HepG2 (cell line): ENCODE data around the gene CGB5. TPM values are rescaled to one million over a fixed set of nuclear protein-coding genes. Genes with fewer than 3 reads are reported as not detected.
"Not testable (repeated sequence)": the region's sequence is repeated elsewhere in the genome, so short reads cannot be mapped to it uniquely, and the experiment has no call there.

Experiments
- ATAC-seq: fragments of 200-7000 bp; cut with Tn5 transposase; 3 replicates; pipeline ENCODE4 v1.9.1; 2020; ENCODE audit warnings: mild to moderate bottlenecking, moderate library complexity
- BruUV-seq: library from RNA; stranded (reverse); fragments of 400-500 nt; replicated peaks from 2 replicates; lab custom pipeline; 2021; lab: Mats Ljungman, UMichigan
- CTCF ChIA-PET: fragments of 300-600 bp; formaldehyde crosslinking; extraction: SDS; loops from one replicate; lab custom pipeline; 2021; ENCODE audit warnings: low total read pairs, inconsistent platforms, low intra/inter-chr PET ratio; lab: Yijun Ruan, JAX
- POLR2A ChIA-PET: fragments of 350-600 bp; sonication (Branson Sonifier 250); formaldehyde crosslinking; loops from one replicate; lab custom pipeline; 2020; ENCODE audit warnings: antibody characterized with exemption, inconsistent platforms; lab: Yijun Ruan, JAX
- DNase-seq: peaks from one replicate; pipeline ENCODE4 v3.0.0-alpha.2; 2015; ENCODE audit warnings: low spot score
- FAIRE-seq: peaks from 3 replicates; lab custom pipeline; 2011; peaks lifted over from hg19 to GRCh38; lab: Jason Lieb, UNC
- H2AFZ ChIP-seq: one replicate; pipeline ENCODE4 v1.6.1; 2011; ENCODE audit warnings: low read length, inconsistent platforms
- H3K27ac ChIP-seq: fragments of 300-600 bp; 3 replicates; pipeline ENCODE4 v1.8.0; 2011; ENCODE audit warnings: mixed run types, mild to moderate bottlenecking, mixed read lengths, low read length, inconsistent platforms; ENCODE audit not compliant: insufficient read depth; ENCODE audit errors: extremely low read length
- H3K27me3 ChIP-seq, 2 experiments: fragments of 200-600 bp in 1 of 2; 2 replicates in 1 of 2; 3 replicates in 1 of 2; pipeline versions ENCODE4 v1.6.0 to v1.8.0; 2011; ENCODE audit warnings: low read length in 2 of 2, mild to moderate bottlenecking in 2 of 2, moderate library complexity in 2 of 2, inconsistent platforms in 1 of 2; ENCODE audit not compliant: insufficient read depth in 2 of 2, control insufficient read depth in 1 of 2
- H3K36me3 ChIP-seq, 2 experiments: fragments of 200-600 bp in 1 of 2; replicated peaks in 1 of 2; 2 replicates in 1 of 2; 3 replicates in 1 of 2; pipeline versions ENCODE4 v1.5.1 to v1.8.0; 2011; ENCODE audit warnings: low read length in 2 of 2, inconsistent platforms in 1 of 2; ENCODE audit not compliant: insufficient read depth in 2 of 2, control insufficient read depth in 1 of 2
- H3K4me1 ChIP-seq: 2 replicates; pipeline ENCODE4 v1.5.1; 2012; ENCODE audit warnings: low read length, inconsistent platforms; ENCODE audit not compliant: insufficient read depth
- H3K4me2 ChIP-seq: 2 replicates; pipeline ENCODE4 v1.6.0; 2011; ENCODE audit warnings: low read depth, low read length, inconsistent platforms
- H3K4me3 ChIP-seq, 3 experiments: fragments of 200-600 bp in 1 of 3; sonication (generic), shearing (Covaris generic) in 1 of 3; replicated peaks in 1 of 3; 2 replicates each; pipeline ENCODE4 v1.5.1; 2011 to 2016; ENCODE audit warnings: low read length in 3 of 3, inconsistent platforms in 2 of 3, low read depth in 2 of 3, mild to moderate bottlenecking in 2 of 3, control low read depth in 1 of 3, mixed read lengths in 1 of 3; ENCODE audit not compliant: insufficient read depth in 1 of 3
- H3K79me2 ChIP-seq: one replicate; pipeline ENCODE4 v1.6.1; 2011; ENCODE audit warnings: low read length, inconsistent platforms; ENCODE audit not compliant: insufficient read depth
- H3K9ac ChIP-seq: 2 replicates; pipeline ENCODE4 v1.6.0; 2011; ENCODE audit warnings: mild to moderate bottlenecking, low read depth, low read length, inconsistent platforms; ENCODE audit not compliant: insufficient read depth
- H3K9me3 ChIP-seq: 2 replicates; pipeline ENCODE4 v1.5.1; 2012; ENCODE audit warnings: mild to moderate bottlenecking, low read length
- H4K20me1 ChIP-seq: 2 replicates; pipeline ENCODE4 v1.6.0; 2011; ENCODE audit warnings: inconsistent platforms, mild to moderate bottlenecking, low read length, moderate library complexity; ENCODE audit not compliant: insufficient read depth
- GFI1 ChIP-seq: sonication (generic); formaldehyde crosslinking; IDR thresholded peaks from 2 replicates; pipeline ENCODE4 v1.5.0; 2020; ENCODE audit warnings: missing genetic modification reagents, mild to moderate bottlenecking, borderline replicate concordance
- ZNF790 ChIP-seq: sonication (generic); formaldehyde crosslinking; IDR thresholded peaks from 2 replicates; pipeline ENCODE4 v1.8.0; 2022; ENCODE audit warnings: missing genetic modification reagents, mild to moderate bottlenecking, borderline replicate concordance
- WGBS: methylation state at CpG from one replicate; pipeline ENCODE4 v1.1.6; 2017; ENCODE audit warnings: low lambda C conversion rate; 5-methylcytosine and 5-hydroxymethylcytosine counted together
- in situ Hi-C: cut with HindIII; loops from 2 replicates; pipeline ENCODE4 v1.10.0; 2017; ENCODE audit warnings: low pct_unique_long_range_greater_than_20kb; ENCODE audit not compliant: extremely low pct_ligation_motif_present
- intact Hi-C: fragments of 100-400 bp; cut with micrococcal nuclease; formaldehyde crosslinking; loops from one replicate; pipeline ENCODE4 v1.10.0; 2022; ENCODE audit not compliant: unreplicated experiment
- polyA plus RNA-seq, 8 experiments: library from polyadenylated mRNA; depleted of rRNA in 3 of 8; stranded (reverse) in 7 of 8; unstranded in 1 of 8; fragments of >200 nt; fragmentation: Illumina TruSeq in 4 of 8; extraction: Trizol in 4 of 8; gene quantifications; 2 replicates each; pipeline versions ENCODE4 v1.2.1 to v1.2.3, GENCODE V29; 2011 to 2016; ENCODE audit warnings: low read depth in 4 of 8, missing spikeins in 1 of 8, mixed read lengths in 1 of 8; ENCODE audit not compliant: insufficient read depth in 1 of 8
- total RNA-seq, 5 experiments: library from RNA; depleted of rRNA; stranded (reverse); fragments of >200 nt; fragmentation: Illumina TruSeq; extraction: Trizol; gene quantifications; 2 replicates each; pipeline ENCODE4 v1.2.3, GENCODE V29; 2016; ENCODE audit warnings: low read depth in 1 of 5

Gene CGB5
- total and polyA plus RNA-seq, 2 of the 13 experiments (the other 11 are each of a cell fraction or from before 2014, with no cell fraction given): not detected

DNA sequence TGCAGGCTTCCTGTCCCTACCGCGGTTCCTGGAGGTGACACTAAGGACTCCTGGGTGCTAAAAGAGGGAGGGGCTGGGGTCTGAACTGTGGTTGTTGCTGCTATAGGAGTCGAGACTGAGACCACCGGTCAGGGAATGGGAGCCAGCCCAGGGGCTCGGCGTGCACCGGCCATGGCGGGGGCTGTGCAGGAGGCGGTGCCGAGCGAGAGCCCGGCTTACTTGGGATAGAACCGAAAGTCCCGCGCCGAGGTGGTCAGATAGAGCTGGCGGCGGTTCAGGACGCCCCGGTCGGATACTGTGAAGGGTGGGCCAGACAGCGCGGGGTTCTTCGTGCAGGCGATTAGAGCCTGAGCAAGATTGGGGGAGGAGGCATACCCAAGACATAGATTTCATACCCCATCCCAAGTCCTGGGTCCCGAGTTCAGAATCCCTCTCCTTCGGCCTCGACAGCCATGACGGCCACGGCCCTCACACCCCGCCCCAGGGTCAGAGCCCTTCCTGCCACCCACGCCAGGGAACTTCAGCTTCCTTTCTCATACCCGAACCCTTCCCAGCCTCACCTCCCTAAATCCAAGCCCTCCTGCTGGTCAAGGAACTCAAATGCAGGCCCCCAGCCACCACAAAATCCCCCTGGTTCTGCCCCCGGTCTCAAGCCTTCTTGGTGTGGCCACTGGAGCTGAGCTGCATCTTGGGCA lies 13.4 kb downstream of the CGB5 start:
- not testable (repeated sequence) for DNase-seq, FAIRE-seq, H3K36me3 ChIP-seq

DNA sequence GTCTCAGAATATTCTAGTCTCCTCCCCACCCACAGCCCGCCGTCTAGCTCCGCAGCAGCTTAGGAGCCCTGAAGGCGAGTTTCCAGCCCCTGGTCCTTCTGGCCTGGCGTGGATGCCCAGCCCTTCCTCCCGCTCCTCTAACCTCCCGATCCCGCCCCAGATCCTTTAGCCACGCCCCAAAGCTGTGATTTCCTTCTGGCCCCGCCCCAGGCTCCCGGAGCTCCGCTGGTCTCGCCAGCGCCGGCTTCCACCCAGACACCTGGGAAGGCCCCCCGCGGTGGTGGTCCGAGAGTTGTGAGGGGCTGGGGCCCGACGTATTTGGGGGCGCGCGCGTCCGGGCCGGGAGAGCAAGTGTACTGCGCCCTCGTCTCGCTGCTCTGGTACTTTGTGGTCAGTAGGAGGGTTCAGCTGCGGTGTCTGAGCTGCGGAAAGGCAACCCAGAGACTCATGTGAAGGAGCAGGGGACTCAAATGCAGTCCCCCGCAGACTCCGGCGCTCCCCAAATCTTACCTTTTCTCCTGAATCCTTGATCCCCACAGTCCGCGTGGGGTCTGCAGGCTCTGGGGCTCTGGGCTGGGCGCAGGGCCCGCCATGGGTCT lies 14.1 kb downstream of the CGB5 start, which contains the start of gene CGB7:
Gene CGB7 (minus strand): TSS at position 114 of the 599 bp plus-strand sequence. CDS start 2,374 bp downstream, outside the sequence.
- H3K27me3 ChIP-seq: peaks cover 11 to 48% of the 10 kb centered on the region in 2 experiments; a peak in 4 of 5 replicates
- H2AFZ ChIP-seq: peak within 1 kb of the TSS; percentile 72
- peak within 1 kb of the TSS; percentile 93 for H3K4me2 ChIP-seq
- peak; percentile 30; the same call in 2 of the 3 replicates for ATAC-seq
- FAIRE-seq: no peak
- H4K20me1 ChIP-seq: no peaks in the 10 kb centered on the region
- POLR2A ChIA-PET: no interaction called here
- no peaks in the 10 kb centered on the region for H3K36me3 ChIP-seq
- peak; percentile 17 for DNase-seq
- 5% methylated on average over 32 of the region's 38 CpGs for WGBS
- no peak within 1 kb of the TSS for H3K27ac ChIP-seq
- TF ChIP-seq GFI1 (CRISPR knock-in tag): peak; percentile 44; the same call in 1 of the 2 replicates
- TF ChIP-seq ZNF790 (CRISPR knock-in tag): no peak
- TF ChIP-seq, all 625 proteins: peak for 1
- Histone ChIP-seq H3K79me2 (no peaks in the 10 kb centered on the region), H3K9ac (no peak within 1 kb of the TSS), H3K4me1 (peaks cover 17% of the 10 kb centered on the region), H3K4me3 (peak within 1 kb of the TSS; percentile 54 to 71 (median 63); a peak in 5 of 6 replicates), H3K9me3 (no peaks in the 10 kb centered on the region)
- intact Hi-C loops (no loop called here), in situ Hi-C loops (no loop called here)
- CTCF ChIA-PET: no interaction called here
- BruUV-seq: no TSS peak

More for the DNA sequence above, 13.4 kb downstream of the CGB5 start:
- H3K27ac ChIP-seq, H3K9ac ChIP-seq, H4K20me1 ChIP-seq, H3K9me3 ChIP-seq, H3K79me2 ChIP-seq, CTCF ChIA-PET, intact Hi-C loops, BruUV-seq, in situ Hi-C loops: not testable (repeated sequence)
- ATAC-seq: peak; percentile 44
- H3K4me3 ChIP-seq: peak overlapping the region; percentile 54 to 71 (median 63); a peak in 5 of 6 replicates
- H3K4me1 ChIP-seq: peaks cover 17% of the 10 kb centered on the region
- H3K27me3 ChIP-seq: peaks cover 11 to 48% of the 10 kb centered on the region in 2 experiments; a peak in 4 of 5 replicates
- H2AFZ ChIP-seq: peak overlapping the region; percentile 72
- peak overlapping the region; percentile 93 for H3K4me2 ChIP-seq
- WGBS: 18% methylated on average over 6 of the region's 34 CpGs
- POLR2A ChIA-PET: interaction anchor here (1.1 kb wide), 1 partner anchor 8 kb away, joined by 3 read pairs; the partner anchor contains the start of gene NTF4
